GM10248 (cell line): ENCODE results near the gene SPTLC1.

Experiments
- CTCF ChIA-PET: fragments of 300-600 bp; sonication (Branson Sonifier 250); formaldehyde crosslinking; extraction: SDS; loops from one replicate; lab custom pipeline; 2021; ENCODE audit warnings: antibody characterized with exemption; lab: Yijun Ruan, JAX
- POLR2A ChIA-PET: fragments of 350-650 bp; sonication (Branson Sonifier 250); formaldehyde crosslinking; extraction: SDS; loops from one replicate; lab custom pipeline; 2020; ENCODE audit warnings: antibody characterized with exemption; lab: Yijun Ruan, JAX
- DNase-seq: peaks from one replicate; pipeline ENCODE4 v3.0.0; 2012; ENCODE audit errors: extremely low spot score
- TF ChIP-seq, protein P1 (sequence below): IDR thresholded peaks from 2 replicates; pipeline ENCODE4 v1.5.1; 2012; ENCODE audit warnings: mild to moderate bottlenecking, low read depth; ENCODE audit errors: extremely low read depth, missing control alignments, control extremely low read depth

The SPTLC1 gene

DNA sequence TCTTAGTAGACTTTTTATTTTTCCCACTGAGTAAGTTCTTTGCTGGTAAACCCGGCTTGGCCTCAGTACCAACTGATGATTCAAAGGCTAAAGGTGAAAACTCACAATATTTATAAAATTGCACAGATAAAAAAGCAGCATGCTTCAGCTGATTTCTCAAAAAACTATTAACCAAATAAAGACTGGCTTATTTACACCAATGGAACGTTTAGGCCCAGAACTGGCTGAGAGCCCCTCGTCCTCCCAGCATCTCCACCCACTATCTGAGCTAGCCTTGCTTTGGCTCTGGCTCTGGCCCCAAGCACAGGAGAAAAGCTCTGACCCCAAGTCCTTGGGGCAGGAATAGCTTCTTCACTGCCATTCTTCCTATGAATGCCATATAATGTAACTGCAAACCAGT, 68.5 kb downstream of the SPTLC1 start:
- TF ChIP-seq, protein P1, sequence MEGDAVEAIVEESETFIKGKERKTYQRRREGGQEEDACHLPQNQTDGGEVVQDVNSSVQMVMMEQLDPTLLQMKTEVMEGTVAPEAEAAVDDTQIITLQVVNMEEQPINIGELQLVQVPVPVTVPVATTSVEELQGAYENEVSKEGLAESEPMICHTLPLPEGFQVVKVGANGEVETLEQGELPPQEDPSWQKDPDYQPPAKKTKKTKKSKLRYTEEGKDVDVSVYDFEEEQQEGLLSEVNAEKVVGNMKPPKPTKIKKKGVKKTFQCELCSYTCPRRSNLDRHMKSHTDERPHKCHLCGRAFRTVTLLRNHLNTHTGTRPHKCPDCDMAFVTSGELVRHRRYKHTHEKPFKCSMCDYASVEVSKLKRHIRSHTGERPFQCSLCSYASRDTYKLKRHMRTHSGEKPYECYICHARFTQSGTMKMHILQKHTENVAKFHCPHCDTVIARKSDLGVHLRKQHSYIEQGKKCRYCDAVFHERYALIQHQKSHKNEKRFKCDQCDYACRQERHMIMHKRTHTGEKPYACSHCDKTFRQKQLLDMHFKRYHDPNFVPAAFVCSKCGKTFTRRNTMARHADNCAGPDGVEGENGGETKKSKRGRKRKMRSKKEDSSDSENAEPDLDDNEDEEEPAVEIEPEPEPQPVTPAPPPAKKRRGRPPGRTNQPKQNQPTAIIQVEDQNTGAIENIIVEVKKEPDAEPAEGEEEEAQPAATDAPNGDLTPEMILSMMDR, result no peak
- POLR2A ChIA-PET, result no interaction called here
- no peak for DNase-seq
- CTCF ChIA-PET, result no interaction called here

DNA sequence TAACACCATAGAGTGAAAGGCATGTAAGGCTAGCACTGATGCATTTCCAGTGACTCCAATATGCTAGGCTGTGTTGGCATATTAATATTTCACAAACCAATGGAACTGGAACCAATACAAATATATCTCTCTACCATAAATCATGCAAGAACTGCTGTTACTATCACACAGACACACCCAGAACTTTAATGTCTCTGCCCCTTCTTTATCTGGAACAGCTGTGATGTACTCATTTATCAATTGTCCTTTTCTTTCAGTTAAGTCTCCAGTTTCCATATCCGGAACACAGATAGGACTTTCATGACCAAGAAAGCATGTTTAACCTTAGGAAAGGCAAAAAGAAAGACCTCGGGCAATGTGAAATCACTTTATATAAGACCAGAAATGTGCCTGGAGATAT, 70.3 kb downstream of the SPTLC1 start:
- ChIA-PET POLR2A (no interaction called here), CTCF (interaction anchor here (0.9 kb wide), 1 partner anchor 10 kb away, joined by 3 read pairs; no protein-coding TSS in a partner anchor)
- DNase-seq, result no peak
- TF ChIP-seq, protein P1, result no peak

DNA sequence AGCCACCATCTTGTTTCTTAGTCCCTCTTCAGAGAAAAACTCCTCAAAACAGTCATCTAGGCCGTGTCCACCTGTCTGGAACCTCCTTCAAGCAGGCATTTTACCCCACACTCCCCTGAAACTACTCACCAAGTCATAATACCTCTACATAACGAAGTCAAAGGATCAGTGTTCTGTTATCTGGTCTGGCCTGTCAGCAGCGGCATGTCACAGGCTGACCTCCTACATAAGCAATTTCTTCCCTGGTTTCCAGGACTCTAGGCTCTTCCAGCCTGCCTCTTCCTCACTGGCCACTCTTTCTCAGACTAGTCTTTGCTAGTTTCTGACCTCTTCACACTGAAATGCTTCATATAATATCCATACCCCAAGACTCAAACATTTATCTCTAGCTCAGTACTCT, 72.2 kb downstream of the SPTLC1 start:
- ChIA-PET POLR2A (no interaction called here), CTCF (no interaction called here)
- DNase-seq, result no peak
- TF ChIP-seq, protein P1, result no peak

DNA sequence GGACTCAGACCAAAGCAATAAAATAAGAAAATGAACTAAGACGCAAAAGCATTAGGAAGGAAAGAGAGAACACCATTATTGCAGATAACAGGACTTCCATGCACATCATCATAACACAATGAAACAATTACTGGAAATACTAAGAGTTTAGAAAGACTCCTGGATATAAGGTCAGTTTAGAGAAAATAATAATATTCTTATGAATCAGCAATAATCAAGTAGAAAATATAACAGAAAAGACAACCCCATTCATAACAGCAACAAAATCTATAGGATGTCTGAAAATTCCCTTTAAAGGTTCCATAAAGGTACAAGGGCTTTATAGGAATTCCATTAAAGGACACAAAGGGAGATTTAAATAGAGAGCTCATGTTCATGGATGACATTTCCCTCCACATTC, 73.0 kb downstream of the SPTLC1 start:
- CTCF ChIA-PET, result no interaction called here
- no peak for DNase-seq
- TF ChIP-seq, protein P1, result no peak
- POLR2A ChIA-PET, result no interaction called here

DNA sequence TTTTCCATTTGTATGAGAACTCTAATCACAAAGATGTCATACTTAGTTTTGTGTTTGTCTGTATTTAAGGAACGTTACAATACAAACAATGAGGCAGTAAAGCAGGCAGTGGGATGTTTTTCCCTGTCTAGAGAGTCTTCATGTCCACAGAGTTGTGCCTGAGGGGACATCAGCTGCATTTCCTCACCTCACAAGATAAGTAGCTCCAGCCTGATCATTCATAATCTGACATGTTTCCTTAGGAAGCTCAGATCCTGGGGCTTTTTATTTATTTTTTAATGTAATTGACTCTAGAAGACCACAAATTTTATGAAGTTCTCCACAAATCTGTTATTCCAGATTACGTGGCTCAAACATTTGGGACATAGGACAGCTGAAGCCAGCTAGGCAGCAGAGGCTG, 78.5 kb downstream of the SPTLC1 start:
- TF ChIP-seq, protein P1, result no peak
- DNase-seq, result no peak
- POLR2A ChIA-PET, result no interaction called here
- CTCF ChIA-PET, result no interaction called here

DNA sequence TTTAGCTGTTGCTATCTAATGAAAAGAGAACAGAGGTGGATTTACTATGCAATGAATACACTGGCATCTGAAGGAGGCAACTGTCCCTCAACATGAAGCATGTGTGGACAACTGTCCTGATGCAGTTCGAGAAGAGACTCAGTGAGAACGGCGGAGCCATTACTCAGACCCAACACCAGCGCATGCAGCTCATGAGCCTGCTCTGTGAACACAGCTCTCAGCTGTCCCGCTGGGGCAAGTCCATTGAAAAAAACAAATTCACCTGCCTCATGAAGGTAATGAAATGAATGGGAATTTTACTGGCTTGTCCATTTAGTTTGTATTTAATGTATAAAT, 78.8 kb downstream of the SPTLC1 start:
- ChIA-PET CTCF (no interaction called here), POLR2A (no interaction called here)
- DNase-seq, result no peak
- TF ChIP-seq, protein P1, result no peak
